ENCODE measurements around the gene EPB42. TPM values are rescaled to one million over a fixed set of nuclear protein-coding genes. Genes with fewer than 3 reads are reported as not detected.

EPB42 gene
- total RNA-seq, 2 donors from 2014 or later, result not detected

DNA sequence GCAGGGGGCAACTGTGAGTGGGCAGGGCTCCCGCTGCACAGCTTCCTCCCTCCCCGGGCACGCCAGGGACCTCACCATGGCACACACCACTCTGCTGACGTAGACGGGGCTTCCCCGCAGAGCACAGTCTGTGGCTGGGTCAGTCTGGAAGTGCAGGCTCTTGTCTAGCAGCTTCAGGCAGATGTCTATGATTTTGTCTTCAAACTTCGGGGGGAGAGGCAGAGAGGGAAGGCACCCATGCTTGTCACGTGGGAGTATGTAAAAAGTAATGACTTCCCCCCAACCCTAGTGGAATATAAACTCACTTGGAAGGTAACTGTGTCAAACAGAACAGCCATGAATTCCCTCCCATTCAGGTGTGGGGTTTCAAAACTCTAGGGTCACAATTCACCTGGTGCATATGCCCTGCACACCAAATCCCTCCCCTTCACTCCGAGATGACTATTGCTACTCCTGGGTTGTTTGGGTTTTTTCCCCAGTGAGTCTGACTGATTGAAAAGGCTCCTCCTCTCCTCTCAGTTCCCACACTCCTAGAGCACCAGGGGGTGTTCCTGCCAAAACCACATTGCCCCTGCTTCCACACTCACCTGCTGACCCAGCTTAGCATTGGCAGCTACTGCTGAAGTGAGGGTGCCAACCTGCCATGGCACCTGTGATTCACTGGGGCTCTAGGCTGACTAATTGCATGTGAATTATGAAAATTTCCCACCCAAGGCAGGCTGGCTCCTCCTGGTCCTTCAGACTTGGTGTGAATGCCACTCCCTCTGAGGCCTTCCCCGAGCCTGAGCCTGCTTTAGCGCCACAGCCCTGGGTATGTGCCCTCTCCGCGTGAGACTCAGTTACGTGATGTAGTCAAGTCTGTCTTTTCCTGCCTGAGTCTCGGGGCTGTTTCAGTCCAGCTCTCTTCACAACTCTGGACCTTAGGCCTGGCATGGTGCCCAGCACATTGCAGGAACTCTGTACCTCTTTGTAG, 32.9 kb upstream of the EPB42 start:
- TF ChIP-seq, protein P1, sequence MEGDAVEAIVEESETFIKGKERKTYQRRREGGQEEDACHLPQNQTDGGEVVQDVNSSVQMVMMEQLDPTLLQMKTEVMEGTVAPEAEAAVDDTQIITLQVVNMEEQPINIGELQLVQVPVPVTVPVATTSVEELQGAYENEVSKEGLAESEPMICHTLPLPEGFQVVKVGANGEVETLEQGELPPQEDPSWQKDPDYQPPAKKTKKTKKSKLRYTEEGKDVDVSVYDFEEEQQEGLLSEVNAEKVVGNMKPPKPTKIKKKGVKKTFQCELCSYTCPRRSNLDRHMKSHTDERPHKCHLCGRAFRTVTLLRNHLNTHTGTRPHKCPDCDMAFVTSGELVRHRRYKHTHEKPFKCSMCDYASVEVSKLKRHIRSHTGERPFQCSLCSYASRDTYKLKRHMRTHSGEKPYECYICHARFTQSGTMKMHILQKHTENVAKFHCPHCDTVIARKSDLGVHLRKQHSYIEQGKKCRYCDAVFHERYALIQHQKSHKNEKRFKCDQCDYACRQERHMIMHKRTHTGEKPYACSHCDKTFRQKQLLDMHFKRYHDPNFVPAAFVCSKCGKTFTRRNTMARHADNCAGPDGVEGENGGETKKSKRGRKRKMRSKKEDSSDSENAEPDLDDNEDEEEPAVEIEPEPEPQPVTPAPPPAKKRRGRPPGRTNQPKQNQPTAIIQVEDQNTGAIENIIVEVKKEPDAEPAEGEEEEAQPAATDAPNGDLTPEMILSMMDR (IDR thresholded peaks at IDR 0.05), result no peak
- H3K27ac ChIP-seq, result no peak overlapping the region
- H3K4me1 ChIP-seq, result no peaks in the 10 kb centered on the region
- no peaks in the 10 kb centered on the region for H3K27me3 ChIP-seq
- no peak overlapping the region for H3K9ac ChIP-seq (ENCODE audit: low read depth in 2 of 2, low read length in 2 of 2)
- no peaks in the 10 kb centered on the region for H3K36me3 ChIP-seq
- no peak overlapping the region for H3K4me3 ChIP-seq
- DNase-seq, result no peak
- no peaks in the 10 kb centered on the region for H3K9me3 ChIP-seq
- intact Hi-C loops (cut with DNase I), result no loop called here

DNA sequence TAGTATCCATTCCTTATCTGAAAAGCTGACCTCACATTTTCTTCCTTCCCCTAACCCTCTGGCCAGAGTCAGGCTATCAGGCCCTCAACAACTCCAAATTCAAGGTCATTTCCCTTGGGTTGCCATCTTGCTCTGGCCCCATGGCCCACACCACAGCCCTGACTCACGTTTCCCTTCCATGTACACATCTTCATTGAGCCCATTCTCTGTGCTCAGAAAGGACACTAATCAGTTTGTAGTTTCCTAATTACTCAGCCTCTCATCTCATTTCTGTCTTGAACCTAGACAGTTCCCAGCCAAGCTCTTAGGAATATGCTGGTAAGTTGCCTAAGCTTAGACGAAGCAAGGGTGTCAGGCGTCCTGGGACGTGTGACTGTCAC, 31.0 kb upstream of the EPB42 start:
- intact Hi-C loops (cut with DNase I), result no loop called here
- Histone ChIP-seq H3K9me3 (no peaks in the 10 kb centered on the region), H3K4me1 (no peaks in the 10 kb centered on the region), H3K4me3 (no peak overlapping the region), H3K27me3 (no peaks in the 10 kb centered on the region), H3K36me3 (no peaks in the 10 kb centered on the region), H3K9ac (ENCODE audit: low read depth in 2 of 2, low read length in 2 of 2) (no peak overlapping the region), H3K27ac (no peak overlapping the region)
- DNase-seq, result no peak
- TF ChIP-seq, protein P1 (IDR thresholded peaks at IDR 0.05), result no peak

DNA sequence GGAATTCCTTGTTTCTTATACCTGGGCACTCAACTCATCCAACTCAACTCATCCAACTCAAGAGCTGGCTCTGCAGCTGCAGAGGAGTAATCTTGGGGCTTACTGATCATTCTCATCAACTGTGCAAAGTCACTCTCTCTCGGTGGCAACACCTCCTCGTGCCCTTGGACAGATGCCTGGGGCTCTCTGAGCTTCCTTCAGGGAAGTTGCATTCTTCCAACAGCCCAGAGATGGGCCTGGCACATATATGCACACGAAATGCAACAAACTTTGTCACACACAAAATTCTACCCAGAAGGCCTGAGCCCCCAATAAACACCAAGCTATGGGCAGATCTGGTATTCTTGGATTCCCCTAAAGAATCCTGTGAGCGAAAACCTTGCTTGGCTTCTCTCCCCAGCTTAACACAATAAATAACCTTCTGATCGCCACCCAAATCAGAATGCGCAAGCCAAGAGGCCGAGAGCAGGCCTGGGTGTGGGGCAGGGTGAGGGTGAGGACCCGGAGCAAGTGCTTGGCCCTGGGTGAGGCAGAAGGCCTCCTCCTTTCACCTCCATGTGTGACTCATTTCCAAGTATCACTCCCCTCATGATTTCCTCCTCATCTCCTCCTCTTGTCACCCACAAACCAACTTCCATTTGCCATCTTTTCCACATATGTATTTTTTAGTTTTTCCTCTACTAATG, 30.5 kb upstream of the EPB42 start:
- H3K4me1 ChIP-seq, result no peaks in the 10 kb centered on the region
- intact Hi-C loops (cut with DNase I), result no loop called here
- no peak overlapping the region for H3K27ac ChIP-seq
- no peaks in the 10 kb centered on the region for H3K9me3 ChIP-seq
- H3K27me3 ChIP-seq, result no peaks in the 10 kb centered on the region
- TF ChIP-seq, protein P1 (IDR thresholded peaks at IDR 0.05), result no peak
- no peak for DNase-seq
- H3K4me3 ChIP-seq, result no peak overlapping the region
- H3K36me3 ChIP-seq, result no peaks in the 10 kb centered on the region
- H3K9ac ChIP-seq (ENCODE audit: low read depth in 2 of 2, low read length in 2 of 2), result no peak overlapping the region

DNA sequence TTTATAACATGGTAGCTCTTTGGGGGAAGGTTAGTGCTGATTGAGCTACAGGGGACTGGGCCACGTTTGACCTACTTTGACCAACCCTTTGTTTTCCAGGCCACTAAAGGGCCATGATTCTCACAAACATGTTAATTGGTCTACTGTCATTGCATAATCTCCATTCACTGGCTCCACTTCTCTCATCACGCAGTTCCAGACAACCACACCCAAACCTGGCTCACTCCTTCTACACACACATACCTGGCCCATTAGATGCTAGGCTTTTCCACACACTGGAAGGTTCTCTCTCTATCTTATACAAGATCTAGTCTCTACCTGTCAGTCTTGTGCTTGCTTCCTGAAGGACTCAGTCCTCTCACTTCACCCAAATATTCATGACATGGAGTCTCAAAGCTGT, 30.0 kb upstream of the EPB42 start:
- Histone ChIP-seq H3K36me3 (no peaks in the 10 kb centered on the region), H3K4me3 (no peak overlapping the region), H3K27ac (no peak overlapping the region), H3K9me3 (no peaks in the 10 kb centered on the region), H3K9ac (ENCODE audit: low read depth in 2 of 2, low read length in 2 of 2) (no peak overlapping the region), H3K4me1 (no peaks in the 10 kb centered on the region), H3K27me3 (no peaks in the 10 kb centered on the region)
- intact Hi-C loops (cut with DNase I), result no loop called here
- no peak for DNase-seq
- TF ChIP-seq, protein P1 (IDR thresholded peaks at IDR 0.05), result no peak

DNA sequence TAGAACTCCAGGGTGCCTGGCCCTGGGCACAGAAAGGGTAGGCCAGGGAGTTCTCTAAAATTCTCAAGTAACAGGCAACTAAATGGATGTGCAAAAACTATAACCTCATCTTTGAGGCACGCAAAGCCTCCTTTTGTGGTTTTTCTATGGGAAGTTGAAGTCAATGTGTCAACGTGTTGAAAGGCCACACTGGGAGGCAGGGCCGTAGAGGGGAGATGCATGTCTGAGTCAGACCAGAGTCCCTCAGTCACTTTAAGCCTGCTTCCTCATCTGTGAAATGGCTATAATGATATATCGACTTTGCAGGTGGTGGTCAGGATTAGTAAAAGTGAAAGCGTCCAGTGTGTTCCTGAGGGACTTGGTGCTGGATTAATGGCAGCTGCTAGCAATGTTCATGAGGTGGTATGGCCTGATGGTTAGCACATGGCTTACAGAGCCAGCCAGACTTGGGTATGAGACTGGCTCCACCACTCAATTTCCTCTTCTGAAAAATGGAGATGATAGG, 28.9 kb upstream of the EPB42 start:
- H3K9ac ChIP-seq (ENCODE audit: low read depth in 2 of 2, low read length in 2 of 2), result no peak overlapping the region
- H3K27me3 ChIP-seq, result no peaks in the 10 kb centered on the region
- no peaks in the 10 kb centered on the region for H3K9me3 ChIP-seq
- H3K4me1 ChIP-seq, result no peaks in the 10 kb centered on the region
- no peak for DNase-seq
- TF ChIP-seq, protein P1 (IDR thresholded peaks at IDR 0.05), result no peak
- H3K27ac ChIP-seq, result no peak overlapping the region
- intact Hi-C loops (cut with DNase I), result no loop called here
- no peak overlapping the region for H3K4me3 ChIP-seq
- no peaks in the 10 kb centered on the region for H3K36me3 ChIP-seq

Measured in colonic mucosa (tissue), 4 donors.